Measurements from ENCODE around the gene MATCAP1.

- TF ChIP-seq, protein P1, sequence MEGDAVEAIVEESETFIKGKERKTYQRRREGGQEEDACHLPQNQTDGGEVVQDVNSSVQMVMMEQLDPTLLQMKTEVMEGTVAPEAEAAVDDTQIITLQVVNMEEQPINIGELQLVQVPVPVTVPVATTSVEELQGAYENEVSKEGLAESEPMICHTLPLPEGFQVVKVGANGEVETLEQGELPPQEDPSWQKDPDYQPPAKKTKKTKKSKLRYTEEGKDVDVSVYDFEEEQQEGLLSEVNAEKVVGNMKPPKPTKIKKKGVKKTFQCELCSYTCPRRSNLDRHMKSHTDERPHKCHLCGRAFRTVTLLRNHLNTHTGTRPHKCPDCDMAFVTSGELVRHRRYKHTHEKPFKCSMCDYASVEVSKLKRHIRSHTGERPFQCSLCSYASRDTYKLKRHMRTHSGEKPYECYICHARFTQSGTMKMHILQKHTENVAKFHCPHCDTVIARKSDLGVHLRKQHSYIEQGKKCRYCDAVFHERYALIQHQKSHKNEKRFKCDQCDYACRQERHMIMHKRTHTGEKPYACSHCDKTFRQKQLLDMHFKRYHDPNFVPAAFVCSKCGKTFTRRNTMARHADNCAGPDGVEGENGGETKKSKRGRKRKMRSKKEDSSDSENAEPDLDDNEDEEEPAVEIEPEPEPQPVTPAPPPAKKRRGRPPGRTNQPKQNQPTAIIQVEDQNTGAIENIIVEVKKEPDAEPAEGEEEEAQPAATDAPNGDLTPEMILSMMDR (IDR thresholded peaks at IDR 0.05) = no peak
- no peak for TF ChIP-seq POLR2A (IDR thresholded peaks at IDR 0.05)
- no peak for TF ChIP-seq EP300 (IDR thresholded peaks at IDR 0.05; ENCODE audit: low read depth)
These were observed 42.4 kb downstream of the MATCAP1 start for GRCh38 chr16:67141391-67141790.
